ENCODE measurements around the gene CUBN.

CUBN gene

DNA sequence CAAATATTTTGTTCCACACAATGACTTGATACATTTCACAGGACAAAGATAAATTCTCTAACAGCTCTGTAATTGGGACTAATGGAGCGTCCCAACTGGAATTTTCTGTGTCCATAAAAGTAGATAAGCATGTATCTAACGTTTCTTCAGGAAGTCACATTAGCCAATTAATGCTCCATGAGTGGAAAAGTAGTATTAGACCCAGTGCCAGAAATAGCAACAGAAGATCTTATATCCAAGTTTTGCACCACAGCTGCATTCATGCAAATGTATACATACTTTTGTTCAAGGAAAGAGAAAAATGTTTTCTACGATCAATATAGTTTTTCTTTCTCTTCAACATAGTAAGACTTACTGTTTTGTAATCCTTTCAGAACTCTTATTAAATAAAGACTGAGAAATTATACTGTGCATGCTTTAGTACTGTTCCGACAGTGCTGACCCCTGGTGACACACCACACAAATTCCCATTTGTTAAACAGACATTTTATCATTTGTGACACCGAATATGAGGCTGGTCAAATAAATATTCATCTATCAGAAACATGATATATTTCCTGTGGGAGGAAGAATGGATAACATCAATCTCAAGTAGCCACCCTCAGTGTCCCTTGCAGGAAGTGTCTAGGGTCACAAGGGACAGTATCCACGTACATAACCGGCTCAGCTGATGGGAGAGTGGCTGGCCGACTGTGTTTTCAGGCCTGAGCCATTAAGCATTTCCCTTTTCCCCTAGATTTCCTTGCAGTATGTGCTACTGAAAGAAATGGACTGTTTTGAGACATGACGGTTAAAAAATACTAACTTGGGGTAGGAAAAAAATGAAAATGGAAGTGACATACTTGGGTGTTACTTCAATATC lies 210.3 kb downstream of the CUBN start:
- DNase-seq (ENCODE audit: low read depth): no peak

DNA sequence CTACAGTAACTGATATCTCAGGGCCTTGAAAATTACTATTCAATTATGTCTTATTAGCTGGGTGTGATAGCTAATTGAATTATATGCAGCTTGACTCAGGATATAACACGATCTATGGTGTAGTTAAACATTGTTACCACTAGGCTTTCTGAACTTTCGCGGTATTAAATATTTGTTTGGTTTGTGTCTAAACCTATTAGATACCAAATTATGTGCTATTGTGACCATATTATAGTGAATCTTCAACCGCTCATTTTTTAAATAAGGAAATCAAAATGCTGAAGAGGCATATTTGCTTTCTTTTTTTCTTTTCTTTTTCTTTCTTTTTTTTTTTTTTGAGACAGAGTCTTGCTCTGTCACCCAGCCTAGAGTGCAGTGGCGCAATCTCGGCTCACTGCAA lies 213.1 kb downstream of the CUBN start:
- DNase-seq (ENCODE audit: low read depth): no peak

DNA sequence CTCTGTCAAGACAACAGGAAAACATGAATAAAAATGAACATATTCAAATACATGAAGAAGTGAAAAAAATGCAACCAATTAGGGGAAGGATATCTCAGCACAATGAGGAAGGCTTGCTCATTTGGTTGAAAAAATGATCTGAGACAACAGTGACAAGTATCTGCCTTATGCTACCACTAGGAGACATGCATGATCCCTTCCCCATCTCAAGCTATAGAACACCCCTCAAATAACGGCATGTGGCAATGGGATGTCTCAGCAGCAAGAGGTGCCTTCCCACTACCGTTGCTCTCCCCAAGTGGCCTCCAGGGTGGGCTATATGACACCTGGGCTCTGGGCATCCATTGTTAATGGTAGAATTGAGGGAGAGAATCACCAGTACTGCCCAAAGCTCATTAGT lies 214.3 kb downstream of the CUBN start:
- no peak for DNase-seq (ENCODE audit: low read depth)

DNA sequence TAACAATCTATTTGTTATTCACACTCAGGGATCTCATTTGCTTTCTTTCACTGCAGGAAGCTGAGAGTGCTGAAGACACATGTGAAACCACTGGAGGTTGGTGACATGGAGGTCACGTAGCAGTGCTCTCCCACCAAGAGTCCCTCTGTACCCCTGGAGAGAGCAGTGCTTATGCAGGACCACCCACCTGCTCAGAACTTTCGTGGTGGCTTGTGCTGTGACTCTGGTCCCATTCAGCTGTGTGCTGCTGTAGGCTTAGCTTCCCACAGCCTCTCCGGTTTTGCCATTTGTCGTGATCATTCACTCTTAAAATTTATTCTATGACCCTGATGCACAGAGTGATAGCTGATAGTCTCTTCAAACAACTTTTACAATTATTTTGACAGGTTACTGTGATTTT lies 216.3 kb downstream of the CUBN start:
- no peak for DNase-seq (ENCODE audit: low read depth)

DNA sequence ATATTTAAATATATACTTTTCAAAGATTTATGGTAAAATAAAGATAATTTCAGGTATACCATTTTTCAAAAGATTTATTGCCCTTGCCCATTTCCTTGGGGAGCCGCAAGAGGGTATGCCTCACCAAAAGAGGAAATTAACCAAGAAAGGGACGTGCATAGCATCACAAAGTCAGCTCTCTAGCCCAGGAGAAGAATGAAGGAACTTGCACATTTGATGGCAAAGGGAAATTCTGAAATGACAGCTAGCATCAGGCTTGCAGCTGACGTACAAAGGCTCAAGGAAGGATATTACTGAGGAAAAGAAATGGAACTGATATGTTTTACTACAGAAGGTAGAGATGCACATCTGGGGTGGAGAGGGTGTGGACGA lies 218.8 kb downstream of the CUBN start:
- no peak for DNase-seq (ENCODE audit: low read depth)

DNA sequence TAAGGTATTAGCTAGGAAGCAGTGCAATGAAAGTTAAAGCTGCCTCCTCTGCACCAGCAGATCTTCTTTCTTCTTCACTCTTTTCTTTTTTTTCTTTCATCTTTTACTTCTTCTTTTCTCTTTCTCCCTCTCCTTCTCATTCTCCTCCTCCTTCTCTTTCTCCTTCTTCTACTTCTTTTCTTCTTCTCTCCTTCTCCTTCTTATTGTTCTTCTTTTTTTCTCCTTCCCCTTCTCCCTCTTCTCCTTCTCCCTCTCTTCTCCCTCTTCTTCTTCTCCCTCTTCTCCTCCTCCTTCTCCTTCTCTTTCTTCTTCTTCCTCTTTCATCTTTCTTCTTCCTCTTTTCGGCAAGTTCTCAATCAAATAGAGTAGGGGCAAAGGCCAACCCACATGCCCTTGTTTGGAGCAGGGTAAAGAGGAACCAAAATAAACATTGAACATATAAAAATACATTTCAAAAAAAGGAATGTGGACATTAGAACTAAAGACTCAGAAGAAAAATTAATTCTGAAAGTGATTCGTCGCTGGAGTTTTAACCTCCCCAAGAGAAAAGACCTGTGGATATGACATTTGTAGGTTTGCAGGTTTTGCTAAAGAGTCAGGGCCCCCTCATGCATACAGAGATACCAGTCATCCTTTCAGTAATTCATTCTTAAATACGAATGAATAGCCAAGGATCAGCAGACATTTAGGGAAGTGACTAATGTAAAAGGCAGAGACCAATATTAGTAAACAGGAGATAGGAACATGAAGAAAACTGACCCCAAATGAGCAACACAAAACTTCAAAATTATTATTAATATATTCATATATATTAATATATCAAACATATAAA lies 219.4 kb downstream of the CUBN start:
- DNase-seq (ENCODE audit: low read depth): no peak

DNA sequence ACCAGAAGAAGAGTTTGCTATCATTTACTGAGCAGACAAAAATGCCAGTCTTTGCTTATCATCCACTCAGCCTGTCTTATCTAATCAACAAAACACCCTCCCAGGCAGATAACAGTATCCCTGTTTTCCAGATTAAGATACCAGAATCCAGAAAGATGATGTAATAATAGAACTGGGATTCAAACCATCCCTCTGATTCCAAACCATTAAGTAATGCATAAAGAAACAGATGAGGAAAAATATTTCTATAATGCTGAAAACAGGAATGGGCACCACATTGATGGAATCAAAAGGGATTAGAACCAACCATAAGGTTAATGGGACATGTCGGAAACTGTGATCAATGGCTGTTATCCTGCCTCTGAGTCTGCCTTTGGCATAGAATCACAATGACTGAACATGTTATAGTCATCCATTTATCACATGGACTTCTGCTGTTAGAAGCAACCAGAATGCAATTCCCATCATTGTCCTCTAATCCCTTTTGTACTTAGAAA lies 220.3 kb downstream of the CUBN start:
- no peak for DNase-seq (ENCODE audit: low read depth)

DNA sequence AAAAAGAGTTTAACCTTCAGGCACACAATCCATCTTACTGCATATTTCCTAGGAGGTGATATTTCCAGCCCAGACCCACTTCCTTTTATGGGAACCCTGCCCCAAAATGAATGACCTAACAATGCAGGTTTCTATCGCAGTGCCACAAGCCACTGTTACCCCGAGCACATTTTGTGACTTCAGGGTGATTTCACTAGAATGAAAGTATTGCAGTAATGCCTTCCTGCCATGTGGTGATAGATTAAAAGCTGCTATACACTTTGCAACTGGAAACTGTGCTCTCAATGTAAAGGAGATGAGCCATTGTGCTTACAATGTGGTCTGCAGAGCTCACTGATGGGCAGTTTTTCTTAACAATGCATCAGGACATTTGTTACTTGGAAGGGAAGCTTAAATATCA lies 221.9 kb downstream of the CUBN start:
- no peak for DNase-seq (ENCODE audit: low read depth)

DNA sequence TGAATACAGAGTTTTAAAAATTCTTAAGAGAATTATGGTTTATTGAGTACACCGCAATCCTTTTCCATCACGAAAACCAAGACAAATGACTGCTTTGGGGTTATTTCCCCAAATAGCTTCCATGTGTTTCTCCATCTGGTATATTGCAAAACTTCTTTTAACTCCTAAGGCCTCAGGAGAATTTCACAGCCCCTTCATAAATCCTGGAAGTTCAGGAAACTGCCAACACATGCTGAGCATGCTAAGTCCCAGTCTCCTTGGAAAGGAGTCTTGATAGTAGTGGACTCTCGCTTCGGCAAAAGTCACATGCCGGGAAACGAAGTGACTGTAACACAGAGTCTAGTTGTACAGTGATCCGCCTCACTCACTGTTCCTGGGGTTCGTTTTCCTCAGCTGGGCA lies 224.3 kb downstream of the CUBN start:
- DNase-seq (ENCODE audit: low read depth): peak; percentile 52

DNA sequence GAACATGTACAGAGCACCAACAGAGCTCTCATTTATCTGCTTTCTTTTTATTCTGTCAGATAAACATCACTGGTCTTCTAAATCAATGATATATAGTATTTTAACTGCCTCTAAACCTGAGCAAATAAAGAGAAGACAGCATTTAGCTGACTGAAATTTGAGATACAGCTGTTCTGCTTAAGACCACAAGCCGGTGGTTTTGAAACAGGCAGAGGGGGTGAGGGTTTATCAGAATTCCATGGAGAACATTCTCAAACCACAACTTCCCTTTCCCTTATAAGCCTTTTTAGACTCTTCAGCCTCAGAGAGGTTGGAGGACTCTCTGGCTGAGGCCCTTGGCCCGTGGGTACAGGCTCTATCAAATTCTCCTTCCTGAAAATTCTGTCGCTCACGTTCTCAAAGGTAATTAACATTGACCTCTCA lies 225.0 kb downstream of the CUBN start:
- peak; percentile 80 for DNase-seq (ENCODE audit: low read depth)

DNA sequence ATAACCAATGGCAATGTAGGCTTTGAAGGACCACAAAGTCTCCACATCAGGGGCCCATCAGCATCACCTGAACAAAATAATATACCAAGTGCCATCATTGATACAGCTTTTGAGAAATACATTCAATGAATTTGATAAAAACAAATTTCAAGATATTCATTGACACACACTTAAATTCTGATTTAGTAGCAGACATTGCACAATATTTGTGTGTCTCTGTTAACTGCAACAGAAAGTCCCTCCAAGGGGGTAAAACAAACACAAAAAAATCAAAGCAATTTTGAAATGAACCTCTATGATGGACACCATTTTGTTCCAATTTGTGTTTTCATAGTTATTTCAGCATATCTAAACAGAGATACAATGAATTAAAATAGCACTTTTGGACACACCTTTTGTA lies 225.6 kb downstream of the CUBN start:
- no peak for DNase-seq (ENCODE audit: low read depth)

DNA sequence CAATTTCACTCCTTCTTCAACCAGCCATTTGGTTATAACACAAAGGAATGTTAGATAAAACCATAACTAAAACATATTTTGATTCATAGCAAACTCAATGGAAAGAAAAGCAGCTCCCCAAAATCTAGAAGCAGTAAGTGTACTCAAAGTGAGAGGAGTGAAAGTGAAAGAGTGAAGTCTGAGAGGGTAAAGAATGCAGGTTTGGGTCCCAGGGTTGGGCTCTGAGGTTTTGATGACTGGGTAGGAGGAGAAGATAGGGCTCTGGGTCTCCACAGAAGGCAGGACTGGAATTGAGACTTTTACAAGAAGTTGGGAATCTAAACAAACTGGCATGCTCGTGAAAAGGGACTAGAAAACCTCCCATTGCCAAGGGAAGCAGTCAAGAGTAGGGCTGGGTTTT lies 227.0 kb downstream of the CUBN start:
- DNase-seq (ENCODE audit: low read depth): no peak

DNA sequence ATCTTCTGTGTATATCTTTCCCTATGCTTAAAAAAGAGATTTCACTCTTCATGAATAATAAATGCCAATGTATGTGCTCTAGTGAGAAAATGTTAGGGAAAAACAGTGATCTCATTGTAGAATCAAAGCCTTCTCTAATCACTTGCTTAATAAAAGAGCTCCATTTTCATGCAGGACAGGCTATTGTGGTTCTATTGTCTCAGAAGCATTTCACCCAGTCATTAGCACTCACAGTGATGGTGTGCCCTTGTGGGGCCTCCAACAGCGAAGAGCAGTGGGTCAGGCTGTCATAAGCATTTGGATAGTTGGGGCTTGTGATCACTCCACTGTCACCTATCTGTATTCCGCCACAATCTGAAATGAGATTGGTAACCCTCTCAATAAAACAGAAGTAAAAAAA lies 228.5 kb downstream of the CUBN start:
- DNase-seq (ENCODE audit: low read depth): no peak

DNA sequence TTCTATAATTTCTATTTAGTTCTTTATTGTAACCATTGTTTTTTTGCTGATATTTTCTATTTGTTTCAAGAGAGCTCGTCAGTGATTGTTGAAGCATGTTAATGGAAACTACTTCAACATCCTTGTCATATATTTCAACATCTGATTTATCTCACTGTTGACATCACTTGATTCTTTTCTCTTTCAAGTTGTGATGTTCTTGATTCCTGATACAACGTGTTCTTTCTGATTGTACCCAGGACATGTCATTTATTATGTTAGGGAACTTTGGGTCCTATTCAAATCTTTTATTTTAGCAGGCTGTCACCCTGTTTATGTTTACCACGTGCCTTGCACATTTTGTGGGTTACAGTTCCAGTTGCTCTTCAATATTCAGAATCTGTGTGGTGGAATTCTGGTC lies 232.6 kb downstream of the CUBN start:
- no peak for DNase-seq (ENCODE audit: low read depth)

DNA sequence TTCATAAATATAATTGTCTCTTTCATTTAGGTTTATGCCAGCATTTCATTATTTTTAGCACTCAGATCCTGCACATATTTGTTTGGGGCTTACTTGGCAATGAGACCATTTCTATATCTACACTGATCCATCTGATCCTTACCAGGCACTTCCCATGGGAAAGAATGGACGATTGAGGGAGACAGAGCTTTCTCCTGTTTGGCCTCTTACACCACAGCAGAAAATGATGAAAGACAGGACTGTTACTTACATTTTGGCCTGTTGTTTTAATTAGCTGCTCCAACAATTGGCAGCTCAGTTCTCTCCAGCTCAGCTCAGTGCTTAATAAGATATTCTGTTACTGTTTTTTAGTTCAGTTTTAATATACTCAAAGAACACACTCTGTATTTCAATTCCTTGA lies 234.8 kb downstream of the CUBN start:
- DNase-seq (ENCODE audit: low read depth): no peak

DNA sequence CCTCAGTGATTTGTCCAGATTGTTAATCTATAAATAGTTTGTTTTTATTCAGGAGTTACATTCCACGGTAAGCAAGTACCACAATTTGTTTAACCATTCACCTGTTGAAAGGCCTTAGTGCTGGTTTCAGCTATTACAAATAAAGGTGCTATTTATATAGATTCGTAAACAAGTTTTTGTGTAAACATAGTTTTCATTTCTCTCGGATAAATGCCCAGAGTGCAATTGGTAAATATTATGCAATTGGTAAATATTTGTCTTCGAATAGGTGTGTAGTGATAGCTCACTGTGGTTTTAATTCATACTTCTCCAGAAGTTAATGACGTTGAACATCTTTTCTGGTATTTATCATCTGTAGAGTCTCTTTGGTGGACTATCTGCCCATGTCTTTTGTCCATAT lies 235.9 kb downstream of the CUBN start:
- no peak for DNase-seq (ENCODE audit: low read depth)

DNA sequence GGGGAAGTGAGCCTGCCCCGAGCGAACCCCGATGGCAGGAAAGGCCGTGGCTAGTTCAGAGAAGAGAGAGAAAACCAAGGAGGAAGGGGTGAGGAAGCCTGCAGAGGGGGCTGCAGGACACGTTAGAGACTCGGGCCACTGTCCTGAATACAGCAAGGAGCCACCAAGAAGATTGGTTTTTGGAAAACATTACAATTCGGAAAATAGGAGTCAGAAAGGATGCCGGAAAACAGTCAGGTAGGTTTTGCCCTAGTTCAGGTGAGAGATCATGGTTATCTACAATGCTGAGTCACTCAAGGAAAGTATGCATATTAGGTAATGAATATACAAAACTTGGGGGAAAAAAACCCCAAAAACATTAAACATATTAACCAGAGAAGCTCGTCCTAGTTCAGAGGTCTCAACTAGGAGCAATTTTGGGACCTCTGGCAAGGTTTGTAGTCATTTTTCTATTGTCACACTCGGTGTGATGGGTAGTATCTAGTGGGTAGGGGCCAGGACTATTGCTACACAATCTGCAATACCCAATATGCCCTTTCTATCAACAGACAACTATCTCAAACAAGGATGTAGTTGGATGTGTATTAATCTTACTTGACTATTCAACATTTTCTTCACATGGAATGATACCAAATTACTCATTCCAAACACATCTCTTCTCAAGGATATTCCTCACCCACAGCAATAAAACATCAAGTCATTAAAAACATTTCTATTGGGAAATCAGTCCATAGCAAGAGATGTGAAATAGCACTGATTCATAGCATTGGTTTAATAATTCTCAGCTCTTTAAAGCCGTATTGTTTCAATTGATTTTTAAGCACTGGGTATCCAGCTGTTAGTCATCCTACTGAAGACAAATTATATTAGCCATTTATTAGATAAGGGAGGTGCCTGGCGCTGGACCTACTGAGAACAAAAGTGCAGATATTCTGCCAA lies 238.0 kb downstream of the CUBN start:
- peak; percentile 94 for DNase-seq (ENCODE audit: low read depth)

DNA sequence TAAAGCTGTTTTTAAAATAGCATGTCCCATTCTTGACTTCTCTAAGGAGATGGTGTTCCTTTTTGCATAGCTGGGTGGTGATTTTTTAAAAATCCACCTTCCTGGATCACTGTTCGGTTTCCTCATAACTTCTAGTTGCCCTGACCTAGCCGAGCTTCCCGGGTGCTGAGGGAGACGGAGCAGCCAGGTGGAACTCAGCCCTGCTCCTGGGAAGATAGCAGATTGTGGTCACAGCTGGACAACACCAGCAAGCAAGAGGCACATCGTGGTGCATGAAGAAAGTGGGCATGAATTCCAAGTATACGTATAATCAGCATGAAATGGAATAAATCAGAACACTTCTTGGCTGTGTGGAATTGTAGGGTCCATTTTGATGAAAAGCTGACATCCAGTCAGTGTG lies 238.9 kb downstream of the CUBN start:
- no peak for DNase-seq (ENCODE audit: low read depth)

DNA sequence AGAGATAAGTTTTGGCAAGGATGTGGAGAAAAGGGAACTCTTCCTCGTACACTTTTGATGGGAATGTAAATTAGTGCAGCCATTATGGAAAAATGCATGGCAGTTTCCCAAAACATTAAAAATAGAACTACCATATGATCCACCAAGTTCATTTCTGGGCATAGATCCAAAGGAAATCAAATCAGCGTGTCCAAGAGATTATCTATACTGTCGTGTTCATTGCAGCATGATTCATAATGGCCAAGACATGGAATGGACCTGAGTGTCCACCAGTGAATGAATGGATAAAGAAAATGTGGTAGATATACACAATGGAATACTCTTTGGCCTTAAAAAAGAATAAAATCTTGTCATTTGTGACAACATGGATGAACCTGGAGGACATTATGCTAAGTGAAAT lies 242.0 kb downstream of the CUBN start:
- peak; percentile 97 for DNase-seq (ENCODE audit: low read depth)

DNA sequence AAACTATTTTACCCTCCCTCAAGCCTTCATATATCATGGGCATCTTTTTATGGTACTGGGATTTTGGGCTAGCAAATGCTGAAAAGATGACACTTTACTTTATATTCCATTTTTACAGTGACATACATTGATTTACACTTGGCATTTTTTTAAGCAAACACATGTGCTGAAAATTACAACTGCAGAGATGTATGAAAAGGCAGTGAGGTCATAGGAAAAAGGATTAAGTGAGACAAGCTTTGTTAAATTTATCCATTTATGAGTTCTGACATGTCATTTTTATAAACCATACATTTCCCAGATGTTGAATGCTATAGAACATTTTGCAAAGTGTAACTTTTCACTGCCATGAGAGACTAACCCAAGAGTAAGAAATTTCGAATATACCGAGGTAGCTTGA lies 243.6 kb downstream of the CUBN start:
- DNase-seq (ENCODE audit: low read depth): no peak

DNA sequence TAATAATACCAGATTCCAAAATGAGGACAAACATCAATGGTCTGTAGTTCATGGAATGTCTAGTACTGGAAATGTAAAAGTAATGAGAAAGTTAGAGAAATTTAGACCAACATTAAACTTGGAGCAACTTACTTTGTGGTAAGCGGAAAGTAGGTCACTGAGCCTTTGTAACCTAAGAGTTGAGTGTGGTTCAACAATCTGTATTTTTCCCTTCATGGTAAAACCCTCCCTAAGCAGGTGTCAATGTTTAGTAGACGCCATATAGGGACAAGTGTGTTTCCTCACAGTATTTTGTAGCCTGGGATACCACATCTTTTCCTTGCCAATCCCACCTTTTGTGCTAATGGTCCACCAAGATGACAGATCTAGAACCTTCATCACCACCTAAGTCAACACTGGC lies 245.1 kb downstream of the CUBN start:
- no peak for DNase-seq (ENCODE audit: low read depth)

DNA sequence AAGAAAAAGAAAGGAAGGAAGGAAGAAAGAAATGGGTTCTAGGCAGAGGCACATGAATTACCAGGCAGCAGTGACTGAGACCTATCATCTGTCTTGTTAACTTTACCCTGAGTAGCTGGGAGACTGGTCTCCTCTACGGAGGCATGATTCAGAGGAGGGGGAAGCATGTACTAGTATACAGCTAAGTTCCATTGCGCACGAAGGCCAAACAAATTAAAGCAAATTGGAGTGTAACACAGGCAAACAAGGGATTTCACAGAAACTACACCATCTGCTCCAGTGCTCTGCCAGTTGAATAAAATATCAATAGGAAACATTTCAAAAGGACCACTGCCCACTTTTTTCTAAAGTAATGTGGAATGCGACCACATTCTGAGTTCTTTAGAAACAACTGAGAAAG lies 246.5 kb downstream of the CUBN start:
- DNase-seq (ENCODE audit: low read depth): no peak

Measured in EH (cell line).